Measurements from ENCODE around the gene ELMO1. TPM values are rescaled to one million over a fixed set of nuclear protein-coding genes. Genes with fewer than 3 reads are reported as not detected.

The ELMO1 gene, protein sequence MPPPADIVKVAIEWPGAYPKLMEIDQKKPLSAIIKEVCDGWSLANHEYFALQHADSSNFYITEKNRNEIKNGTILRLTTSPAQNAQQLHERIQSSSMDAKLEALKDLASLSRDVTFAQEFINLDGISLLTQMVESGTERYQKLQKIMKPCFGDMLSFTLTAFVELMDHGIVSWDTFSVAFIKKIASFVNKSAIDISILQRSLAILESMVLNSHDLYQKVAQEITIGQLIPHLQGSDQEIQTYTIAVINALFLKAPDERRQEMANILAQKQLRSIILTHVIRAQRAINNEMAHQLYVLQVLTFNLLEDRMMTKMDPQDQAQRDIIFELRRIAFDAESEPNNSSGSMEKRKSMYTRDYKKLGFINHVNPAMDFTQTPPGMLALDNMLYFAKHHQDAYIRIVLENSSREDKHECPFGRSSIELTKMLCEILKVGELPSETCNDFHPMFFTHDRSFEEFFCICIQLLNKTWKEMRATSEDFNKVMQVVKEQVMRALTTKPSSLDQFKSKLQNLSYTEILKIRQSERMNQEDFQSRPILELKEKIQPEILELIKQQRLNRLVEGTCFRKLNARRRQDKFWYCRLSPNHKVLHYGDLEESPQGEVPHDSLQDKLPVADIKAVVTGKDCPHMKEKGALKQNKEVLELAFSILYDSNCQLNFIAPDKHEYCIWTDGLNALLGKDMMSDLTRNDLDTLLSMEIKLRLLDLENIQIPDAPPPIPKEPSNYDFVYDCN
- 131 and 134 TPM in 2 replicates for polyA plus RNA-seq

DNA sequence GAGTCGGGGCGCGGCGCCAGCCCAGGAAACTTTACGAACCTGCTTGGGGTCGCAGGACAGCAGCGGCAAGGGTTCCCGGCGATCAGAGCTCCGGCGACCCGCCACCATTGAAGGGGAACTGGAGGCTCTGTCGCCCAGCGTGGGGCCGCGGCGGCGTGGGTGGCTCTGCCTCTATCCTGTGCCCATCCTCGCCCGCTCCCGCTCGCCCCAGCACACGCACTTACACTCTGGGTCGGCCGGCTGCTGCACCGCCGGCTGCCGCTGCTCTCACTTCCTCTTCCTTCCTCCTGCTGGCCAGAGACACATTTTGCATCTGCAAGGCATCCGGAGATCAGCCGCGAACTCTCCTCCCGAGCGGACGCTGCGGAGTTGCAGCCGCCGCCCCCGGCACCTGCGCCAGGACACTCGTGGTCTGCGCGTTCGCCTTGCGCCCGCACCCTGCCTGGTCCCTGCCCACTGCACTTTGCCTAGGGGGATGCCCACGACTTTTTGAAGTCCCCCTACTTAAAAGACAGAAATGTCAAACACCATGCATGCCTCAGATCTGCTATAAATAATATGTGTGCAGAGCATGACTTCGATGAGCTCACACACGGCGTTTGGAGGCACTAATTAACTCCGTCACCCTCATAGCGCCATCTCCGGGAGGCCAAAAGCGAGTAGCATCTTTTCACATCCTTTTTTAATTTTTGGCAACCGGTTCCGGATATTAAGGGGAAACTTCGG is at the start of gene ELMO1:
Gene ELMO1 (minus strand): TSS at position 229 of the 726 bp plus-strand sequence. CDS start 106,174 bp downstream, outside the sequence.

Other genes starting within 250 kb of the ELMO1 start
- not detected in 2 replicates for gene GPR141, start 234.9 kb upstream of the ELMO1 start, polyA plus RNA-seq

Measured in Purkinje cell (primary cell).